Neural cell (in vitro differentiated cells): Measurements from ENCODE around the gene TMEM59. TPM values are rescaled to one million over a fixed set of nuclear protein-coding genes. Genes with fewer than 3 reads are reported as not detected.
"Not testable (repeated sequence)": the region's sequence is repeated elsewhere in the genome, so short reads cannot be mapped to it uniquely, and the experiment has no call there.

Experiments used
- H2AFZ ChIP-seq: fragments of 200-600, 300-800 bp; sonication (generic), shearing (Covaris generic); 2 replicates; pipeline ENCODE4 v1.6.0; 2014; ENCODE audit warnings: low read depth, mild to moderate bottlenecking, antibody characterized with exemption, low read length, moderate library complexity
- H3F3A ChIP-seq: fragments of 200-600 bp; shearing (Covaris generic); 2 replicates; pipeline ENCODE4 v1.6.1; 2016; ENCODE audit warnings: mild to moderate bottlenecking, moderate library complexity, mixed read lengths, antibody characterized with exemption, low read length; ENCODE audit not compliant: insufficient read depth, poor library complexity, severe bottlenecking
- H3K27ac ChIP-seq: fragments of 200-600, 300-800 bp; sonication (generic), shearing (Covaris generic); 2 replicates; pipeline ENCODE4 v1.5.1; 2014; ENCODE audit warnings: mild to moderate bottlenecking, low read length, moderate library complexity
- H3K27me3 ChIP-seq: fragments of 300-800, 200-600 bp; sonication (generic), shearing (Covaris generic); 2 replicates; pipeline ENCODE4 v1.6.0; 2014; ENCODE audit warnings: mild to moderate bottlenecking, low read depth, low read length, moderate library complexity; ENCODE audit not compliant: insufficient read depth
- H3K36me3 ChIP-seq: fragments of 300-800, 200-600 bp; sonication (generic), shearing (Covaris generic); 2 replicates; pipeline ENCODE4 v1.5.1; 2014; ENCODE audit warnings: mild to moderate bottlenecking, antibody characterized with exemption, low read length, moderate library complexity; ENCODE audit not compliant: insufficient read depth
- H3K4me2 ChIP-seq: fragments of 300-800, 200-600 bp; sonication (generic), shearing (Covaris generic); 2 replicates; pipeline ENCODE4 v1.6.0; 2014; ENCODE audit warnings: mild to moderate bottlenecking, low read length
- H3K4me3 ChIP-seq: fragments of 300-800, 200-600 bp; sonication (generic), shearing (Covaris generic); 2 replicates; pipeline ENCODE4 v1.5.1; 2014; ENCODE audit warnings: mild to moderate bottlenecking, low read length, moderate library complexity
- H3K79me2 ChIP-seq: fragments of 200-600 bp; shearing (Covaris generic); replicated peaks from 2 replicates; pipeline ENCODE4 v1.6.0; 2014; ENCODE audit warnings: mild to moderate bottlenecking, low read length, moderate library complexity; ENCODE audit not compliant: insufficient read depth
- H3K9ac ChIP-seq: fragments of 300-800, 200-600 bp; sonication (generic), shearing (Covaris generic); 2 replicates; pipeline ENCODE4 v1.6.1; 2016; ENCODE audit warnings: mild to moderate bottlenecking, low read length, mixed read lengths
- H3K9me2 ChIP-seq: fragments of 200-600 bp; shearing (Covaris generic); 2 replicates; pipeline ENCODE4 v1.6.1; 2016; ENCODE audit warnings: mild to moderate bottlenecking, low read length, mixed read lengths; ENCODE audit not compliant: insufficient read depth
- H3K9me3 ChIP-seq: fragments of 200-600, 300-800 bp; sonication (generic), shearing (Covaris generic); 2 replicates; pipeline ENCODE4 v1.6.1; 2016; ENCODE audit warnings: mild to moderate bottlenecking, mixed run types, low read length, moderate library complexity, mixed read lengths
- H4K20me1 ChIP-seq: fragments of 200-600 bp; shearing (Covaris generic); 2 replicates; pipeline ENCODE4 v1.6.1; 2016; ENCODE audit warnings: mild to moderate bottlenecking, mixed run types; ENCODE audit not compliant: insufficient read depth
- EP300 ChIP-seq: fragments of 450-650 bp; conservative IDR thresholded peaks from 2 replicates; pipeline ENCODE4 v1.6.1; 2014; ENCODE audit warnings: antibody characterized with exemption, mild to moderate bottlenecking, moderate library complexity; ENCODE audit not compliant: poor library complexity, severe bottlenecking
- EZH2 ChIP-seq: fragments of 200-600, 300-800 bp; shearing (Covaris generic), sonication (generic); IDR thresholded peaks from 2 replicates; pipeline ENCODE4 v1.6.1; 2014; ENCODE audit warnings: antibody characterized with exemption, low read length, borderline replicate concordance, mild to moderate bottlenecking; ENCODE audit not compliant: insufficient read depth, poor library complexity, severe bottlenecking
- MXI1 ChIP-seq: fragments of 450-650 bp; conservative IDR thresholded peaks from 2 replicates; pipeline ENCODE4 v1.6.1; 2014; ENCODE audit warnings: antibody characterized with exemption, mild to moderate bottlenecking; ENCODE audit not compliant: poor library complexity, severe bottlenecking
- POLR2AphosphoS5 ChIP-seq: IDR thresholded peaks from 2 replicates; pipeline ENCODE4 v1.6.1; 2012
- RAD21 ChIP-seq: fragments of 450-650 bp; conservative IDR thresholded peaks from 2 replicates; pipeline ENCODE4 v1.6.1; 2014; ENCODE audit warnings: antibody characterized with exemption, mild to moderate bottlenecking, moderate library complexity
- SMC3 ChIP-seq: fragments of 450-650 bp; conservative IDR thresholded peaks from 2 replicates; pipeline ENCODE4 v1.6.1; 2014; ENCODE audit warnings: antibody characterized with exemption, mild to moderate bottlenecking, moderate library complexity; ENCODE audit not compliant: poor library complexity
- TAF1 ChIP-seq: IDR thresholded peaks from 2 replicates; pipeline ENCODE4 v1.6.1; 2012; ENCODE audit warnings: low read depth
- polyA plus RNA-seq: library from polyadenylated mRNA; depleted of rRNA; stranded (reverse); fragments of >200 nt; gene quantifications from 2 replicates; pipeline ENCODE4 v1.2.3, GENCODE V29; 2014
- TF ChIP-seq, protein P1 (sequence below): fragments of 450-650 bp; IDR thresholded peaks from 2 replicates; pipeline ENCODE4 v1.5.1; 2014; ENCODE audit warnings: antibody characterized with exemption, mild to moderate bottlenecking, moderate library complexity; ENCODE audit not compliant: poor library complexity, severe bottlenecking
- TF ChIP-seq, protein P2 (sequence below): IDR thresholded peaks from 2 replicates; pipeline ENCODE4 v1.6.1; 2012; ENCODE audit warnings: borderline replicate concordance

The TMEM59 gene
- polyA plus RNA-seq, 1 donor from 2014 or later: 328 TPM

DNA sequence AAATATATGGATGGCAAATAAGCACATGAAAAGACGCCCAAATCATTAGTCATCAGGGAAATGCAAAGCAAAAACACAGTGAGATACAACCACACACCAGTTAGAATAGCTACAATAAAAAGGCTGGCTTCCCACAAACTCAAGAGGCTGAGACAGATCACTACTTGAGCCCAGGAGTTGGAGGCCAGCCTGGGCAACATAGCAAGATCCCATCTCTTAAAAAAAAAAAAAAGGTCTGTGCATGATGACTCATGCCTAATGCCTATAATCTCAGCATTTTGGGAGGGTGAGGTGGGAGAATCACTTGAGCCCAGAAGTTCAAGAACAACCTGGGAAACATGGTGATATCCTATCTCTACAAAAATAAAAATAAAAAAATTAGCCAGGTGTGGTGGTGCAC is 54.8 kb downstream of the TMEM59 start:
- Histone ChIP-seq H3K79me2 (no peaks in the 10 kb centered on the region), H3K9ac (no peak overlapping the region), H3K9me2 (no peaks in the 10 kb centered on the region), H4K20me1 (no peaks in the 10 kb centered on the region), H3K27ac (no peak overlapping the region), H3K9me3 (no peaks in the 10 kb centered on the region), H3K4me3 (no peak overlapping the region), H3F3A (no peaks in the 10 kb centered on the region), H3K36me3 (no peaks in the 10 kb centered on the region), H2AFZ (no peak overlapping the region), H3K27me3 (no peaks in the 10 kb centered on the region), H3K4me2 (no peak overlapping the region)
- TF ChIP-seq, protein P1, sequence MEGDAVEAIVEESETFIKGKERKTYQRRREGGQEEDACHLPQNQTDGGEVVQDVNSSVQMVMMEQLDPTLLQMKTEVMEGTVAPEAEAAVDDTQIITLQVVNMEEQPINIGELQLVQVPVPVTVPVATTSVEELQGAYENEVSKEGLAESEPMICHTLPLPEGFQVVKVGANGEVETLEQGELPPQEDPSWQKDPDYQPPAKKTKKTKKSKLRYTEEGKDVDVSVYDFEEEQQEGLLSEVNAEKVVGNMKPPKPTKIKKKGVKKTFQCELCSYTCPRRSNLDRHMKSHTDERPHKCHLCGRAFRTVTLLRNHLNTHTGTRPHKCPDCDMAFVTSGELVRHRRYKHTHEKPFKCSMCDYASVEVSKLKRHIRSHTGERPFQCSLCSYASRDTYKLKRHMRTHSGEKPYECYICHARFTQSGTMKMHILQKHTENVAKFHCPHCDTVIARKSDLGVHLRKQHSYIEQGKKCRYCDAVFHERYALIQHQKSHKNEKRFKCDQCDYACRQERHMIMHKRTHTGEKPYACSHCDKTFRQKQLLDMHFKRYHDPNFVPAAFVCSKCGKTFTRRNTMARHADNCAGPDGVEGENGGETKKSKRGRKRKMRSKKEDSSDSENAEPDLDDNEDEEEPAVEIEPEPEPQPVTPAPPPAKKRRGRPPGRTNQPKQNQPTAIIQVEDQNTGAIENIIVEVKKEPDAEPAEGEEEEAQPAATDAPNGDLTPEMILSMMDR: no peak
- TF ChIP-seq MXI1: no peak
- no peak for TF ChIP-seq RAD21
- no peak for TF ChIP-seq EP300
- no peak for TF ChIP-seq EZH2
- TF ChIP-seq SMC3: no peak
- TF ChIP-seq, protein P2, sequence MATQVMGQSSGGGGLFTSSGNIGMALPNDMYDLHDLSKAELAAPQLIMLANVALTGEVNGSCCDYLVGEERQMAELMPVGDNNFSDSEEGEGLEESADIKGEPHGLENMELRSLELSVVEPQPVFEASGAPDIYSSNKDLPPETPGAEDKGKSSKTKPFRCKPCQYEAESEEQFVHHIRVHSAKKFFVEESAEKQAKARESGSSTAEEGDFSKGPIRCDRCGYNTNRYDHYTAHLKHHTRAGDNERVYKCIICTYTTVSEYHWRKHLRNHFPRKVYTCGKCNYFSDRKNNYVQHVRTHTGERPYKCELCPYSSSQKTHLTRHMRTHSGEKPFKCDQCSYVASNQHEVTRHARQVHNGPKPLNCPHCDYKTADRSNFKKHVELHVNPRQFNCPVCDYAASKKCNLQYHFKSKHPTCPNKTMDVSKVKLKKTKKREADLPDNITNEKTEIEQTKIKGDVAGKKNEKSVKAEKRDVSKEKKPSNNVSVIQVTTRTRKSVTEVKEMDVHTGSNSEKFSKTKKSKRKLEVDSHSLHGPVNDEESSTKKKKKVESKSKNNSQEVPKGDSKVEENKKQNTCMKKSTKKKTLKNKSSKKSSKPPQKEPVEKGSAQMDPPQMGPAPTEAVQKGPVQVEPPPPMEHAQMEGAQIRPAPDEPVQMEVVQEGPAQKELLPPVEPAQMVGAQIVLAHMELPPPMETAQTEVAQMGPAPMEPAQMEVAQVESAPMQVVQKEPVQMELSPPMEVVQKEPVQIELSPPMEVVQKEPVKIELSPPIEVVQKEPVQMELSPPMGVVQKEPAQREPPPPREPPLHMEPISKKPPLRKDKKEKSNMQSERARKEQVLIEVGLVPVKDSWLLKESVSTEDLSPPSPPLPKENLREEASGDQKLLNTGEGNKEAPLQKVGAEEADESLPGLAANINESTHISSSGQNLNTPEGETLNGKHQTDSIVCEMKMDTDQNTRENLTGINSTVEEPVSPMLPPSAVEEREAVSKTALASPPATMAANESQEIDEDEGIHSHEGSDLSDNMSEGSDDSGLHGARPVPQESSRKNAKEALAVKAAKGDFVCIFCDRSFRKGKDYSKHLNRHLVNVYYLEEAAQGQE: no peak
- no peak for TF ChIP-seq POLR2AphosphoS5
- no peak for TF ChIP-seq TAF1

DNA sequence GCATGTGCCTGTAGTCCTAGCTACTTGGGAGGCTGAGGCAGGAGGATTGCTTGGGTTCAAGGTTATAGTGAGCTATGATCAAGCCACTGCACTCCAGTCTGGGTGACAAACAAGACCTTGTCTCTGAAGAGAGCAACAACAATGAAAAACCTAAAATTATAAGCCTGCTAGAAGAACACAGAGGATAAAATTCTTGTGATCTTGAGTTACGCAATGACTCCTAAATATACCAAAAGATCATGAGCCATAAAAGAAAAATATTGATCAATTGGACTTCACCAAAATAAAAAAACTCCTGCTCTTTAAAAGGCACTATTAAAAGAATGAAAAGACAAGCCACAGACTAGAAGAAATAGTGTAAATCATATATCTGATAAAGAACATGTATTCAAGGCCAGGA is 57.3 kb downstream of the TMEM59 start:
- no peaks in the 10 kb centered on the region for H3K27me3 ChIP-seq
- no peak overlapping the region for H3K9ac ChIP-seq
- H3K79me2 ChIP-seq: no peaks in the 10 kb centered on the region
- no peak overlapping the region for H3K27ac ChIP-seq
- no peaks in the 10 kb centered on the region for H3K9me2 ChIP-seq
- no peaks in the 10 kb centered on the region for H3K9me3 ChIP-seq
- no peak overlapping the region for H3K4me3 ChIP-seq
- no peaks in the 10 kb centered on the region for H3K36me3 ChIP-seq
- no peak overlapping the region for H2AFZ ChIP-seq
- TF ChIP-seq MXI1 (no peak), RAD21 (no peak), POLR2AphosphoS5 (no peak), TAF1 (no peak), SMC3 (no peak), EP300 (no peak), EZH2 (no peak)
- TF ChIP-seq, protein P2: no peak
- TF ChIP-seq, protein P1: no peak
- H3K4me2 ChIP-seq: no peak overlapping the region
- H3F3A ChIP-seq: no peaks in the 10 kb centered on the region
- H4K20me1 ChIP-seq: no peaks in the 10 kb centered on the region

DNA sequence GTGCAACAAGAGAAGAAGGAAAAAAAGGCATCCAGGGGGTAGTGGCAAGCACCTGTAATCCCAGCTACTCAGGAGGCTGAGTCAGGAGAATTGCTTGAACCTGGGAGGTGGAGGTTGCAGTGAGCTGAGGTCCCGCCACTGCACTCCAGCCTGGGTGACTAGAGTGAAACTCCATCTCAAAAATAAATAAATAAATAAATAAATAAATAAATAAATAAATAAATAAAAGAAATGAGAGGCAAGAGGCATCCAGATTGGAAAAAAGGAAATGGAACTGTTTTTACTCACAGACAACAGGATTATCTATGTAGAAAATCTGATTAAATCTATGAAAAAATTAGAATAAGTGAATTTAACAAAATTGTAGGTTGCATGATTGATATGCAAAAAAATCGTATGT is 58.5 kb downstream of the TMEM59 start:
- H3K4me3 ChIP-seq, H3K9ac ChIP-seq, H3K79me2 ChIP-seq, H3K27me3 ChIP-seq, H3F3A ChIP-seq, H3K9me3 ChIP-seq, H3K4me2 ChIP-seq, H2AFZ ChIP-seq, H3K9me2 ChIP-seq, H3K27ac ChIP-seq, H3K36me3 ChIP-seq, H4K20me1 ChIP-seq: not testable (repeated sequence)
